ENCODE measurements around the gene MIGA2. TPM values are rescaled to one million over a fixed set of nuclear protein-coding genes. Genes with fewer than 3 reads are reported as not detected.

Gene MIGA2, protein sequence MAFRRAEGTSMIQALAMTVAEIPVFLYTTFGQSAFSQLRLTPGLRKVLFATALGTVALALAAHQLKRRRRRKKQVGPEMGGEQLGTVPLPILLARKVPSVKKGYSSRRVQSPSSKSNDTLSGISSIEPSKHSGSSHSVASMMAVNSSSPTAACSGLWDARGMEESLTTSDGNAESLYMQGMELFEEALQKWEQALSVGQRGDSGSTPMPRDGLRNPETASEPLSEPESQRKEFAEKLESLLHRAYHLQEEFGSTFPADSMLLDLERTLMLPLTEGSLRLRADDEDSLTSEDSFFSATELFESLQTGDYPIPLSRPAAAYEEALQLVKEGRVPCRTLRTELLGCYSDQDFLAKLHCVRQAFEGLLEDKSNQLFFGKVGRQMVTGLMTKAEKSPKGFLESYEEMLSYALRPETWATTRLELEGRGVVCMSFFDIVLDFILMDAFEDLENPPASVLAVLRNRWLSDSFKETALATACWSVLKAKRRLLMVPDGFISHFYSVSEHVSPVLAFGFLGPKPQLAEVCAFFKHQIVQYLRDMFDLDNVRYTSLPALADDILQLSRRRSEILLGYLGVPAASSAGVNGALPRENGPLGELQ
- total RNA-seq, result 23.6 and 27.3 TPM in 2 replicates

DNA sequence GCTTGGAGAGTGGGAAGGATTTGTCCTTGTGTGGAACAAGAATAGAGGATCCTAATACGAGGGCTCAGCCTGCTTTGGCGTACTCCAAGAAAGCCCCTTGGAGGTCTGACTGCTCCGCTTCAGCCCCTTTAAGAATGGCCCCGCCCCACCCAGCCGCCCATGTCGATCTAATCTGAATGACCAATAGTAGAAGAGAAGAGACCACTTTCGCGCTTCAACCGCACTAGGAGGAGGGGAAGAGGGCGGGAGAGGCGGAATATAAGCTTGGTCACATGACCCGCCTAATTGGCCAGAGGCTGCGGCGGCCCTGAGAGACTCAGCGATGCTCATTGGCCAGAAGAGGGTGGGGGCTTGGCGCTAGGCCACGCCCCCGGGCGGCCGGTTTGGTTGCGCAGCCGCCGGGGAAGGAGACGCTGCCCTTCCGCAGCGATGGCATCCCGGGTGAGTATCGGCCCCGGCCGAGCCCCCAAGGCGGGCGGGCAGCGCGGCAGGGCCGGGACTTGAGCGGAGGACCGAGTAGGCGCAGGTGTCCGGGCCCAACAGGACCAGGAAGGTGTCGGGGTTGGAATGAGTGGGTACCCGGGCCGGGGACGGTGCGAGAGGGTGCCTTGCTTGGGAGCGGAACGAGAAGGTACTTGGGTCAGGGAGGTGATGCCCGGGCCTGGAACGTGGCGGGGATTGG is at the start of gene MIGA2:
Gene MIGA2, plus strand, starts transcription at position 386 of the 682 bp plus-strand sequence. CDS start 3,969 bp downstream, outside the sequence.

DNA sequence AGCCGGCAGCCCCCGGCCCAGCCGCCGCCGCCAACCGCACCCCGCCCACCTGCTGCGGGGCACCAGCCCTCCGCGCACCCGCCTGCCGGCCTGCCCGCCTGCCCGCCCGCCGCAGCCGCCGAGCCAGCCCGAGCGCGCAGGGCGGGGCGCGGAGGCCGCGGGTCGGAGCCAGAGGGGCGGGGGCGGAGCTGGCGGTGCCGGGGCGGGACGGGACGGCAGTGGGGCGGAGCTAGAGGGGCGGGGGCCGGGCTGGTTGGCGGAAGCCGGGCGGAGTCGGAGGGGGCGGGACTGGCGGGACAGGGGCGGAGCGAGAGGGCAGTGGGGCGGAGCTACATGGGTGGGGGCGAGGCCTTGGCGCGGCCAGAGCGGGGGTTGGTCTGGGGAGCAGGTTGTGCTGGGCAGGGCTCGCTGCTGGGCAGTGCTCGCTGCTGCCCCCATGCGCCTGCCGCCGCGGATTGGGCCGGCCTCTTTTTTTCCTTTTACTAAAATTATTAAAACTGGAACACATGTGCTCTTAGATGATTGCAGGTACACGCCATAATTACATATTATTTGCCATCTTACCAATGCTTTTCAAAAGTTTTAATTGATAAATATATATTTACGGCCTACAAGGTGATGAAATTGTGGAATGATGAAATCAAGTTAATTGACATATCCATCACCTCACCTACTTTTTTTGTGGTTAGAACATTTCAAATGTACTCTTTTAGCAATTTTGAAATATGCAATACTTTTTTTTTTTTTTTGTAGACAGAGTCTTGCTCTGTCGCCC is 8.0 kb upstream of the MIGA2 start, which contains the start of gene SH3GLB2:
Gene SH3GLB2, minus strand, starts transcription at position 140 of the 775 bp plus-strand sequence. CDS start 177 bp downstream, outside the sequence.

DNA sequence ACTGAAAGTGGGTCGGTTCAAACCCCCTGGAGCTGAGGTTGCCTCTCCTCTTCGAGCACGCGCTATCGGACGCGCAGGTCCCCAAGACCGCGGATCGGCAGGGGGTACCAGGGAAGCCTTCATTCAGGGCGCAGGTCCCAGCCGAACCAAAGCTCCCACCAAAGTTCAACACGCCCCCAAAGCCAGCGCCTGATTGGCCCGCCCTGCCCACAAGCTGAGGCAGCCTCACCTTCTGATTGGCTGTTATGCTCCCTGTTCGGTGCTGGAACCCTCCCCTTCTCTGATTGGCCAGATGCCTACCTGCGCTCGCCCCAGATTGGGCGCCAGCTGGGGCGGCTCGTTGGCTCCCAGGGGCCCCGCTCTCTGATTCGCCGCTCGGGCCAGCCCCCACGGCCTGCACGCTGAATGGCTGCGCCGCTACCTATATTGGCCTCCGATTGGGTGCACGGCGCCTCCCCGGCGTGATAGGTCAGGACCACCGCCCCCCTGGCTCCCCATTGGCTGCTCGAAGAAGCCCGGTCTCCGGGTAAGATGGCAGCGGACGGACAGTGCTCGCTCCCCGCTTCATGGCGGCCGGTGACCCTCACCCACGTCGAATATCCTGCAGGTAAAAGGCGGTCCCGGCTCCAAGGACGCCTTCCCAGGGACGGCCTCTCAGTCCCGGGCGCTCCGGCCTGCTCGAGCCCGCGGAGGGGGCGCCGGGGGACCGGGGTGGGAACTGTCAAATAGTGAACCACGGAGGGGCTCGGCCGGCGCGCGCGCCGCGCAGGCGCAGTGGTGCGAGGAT is 44.4 kb downstream of the MIGA2 start, which contains the start of gene DOLPP1:
Gene DOLPP1, plus strand, starts transcription at position 511 of the 787 bp plus-strand sequence. Its CDS starts 21 bp downstream, at position 532.

DNA sequence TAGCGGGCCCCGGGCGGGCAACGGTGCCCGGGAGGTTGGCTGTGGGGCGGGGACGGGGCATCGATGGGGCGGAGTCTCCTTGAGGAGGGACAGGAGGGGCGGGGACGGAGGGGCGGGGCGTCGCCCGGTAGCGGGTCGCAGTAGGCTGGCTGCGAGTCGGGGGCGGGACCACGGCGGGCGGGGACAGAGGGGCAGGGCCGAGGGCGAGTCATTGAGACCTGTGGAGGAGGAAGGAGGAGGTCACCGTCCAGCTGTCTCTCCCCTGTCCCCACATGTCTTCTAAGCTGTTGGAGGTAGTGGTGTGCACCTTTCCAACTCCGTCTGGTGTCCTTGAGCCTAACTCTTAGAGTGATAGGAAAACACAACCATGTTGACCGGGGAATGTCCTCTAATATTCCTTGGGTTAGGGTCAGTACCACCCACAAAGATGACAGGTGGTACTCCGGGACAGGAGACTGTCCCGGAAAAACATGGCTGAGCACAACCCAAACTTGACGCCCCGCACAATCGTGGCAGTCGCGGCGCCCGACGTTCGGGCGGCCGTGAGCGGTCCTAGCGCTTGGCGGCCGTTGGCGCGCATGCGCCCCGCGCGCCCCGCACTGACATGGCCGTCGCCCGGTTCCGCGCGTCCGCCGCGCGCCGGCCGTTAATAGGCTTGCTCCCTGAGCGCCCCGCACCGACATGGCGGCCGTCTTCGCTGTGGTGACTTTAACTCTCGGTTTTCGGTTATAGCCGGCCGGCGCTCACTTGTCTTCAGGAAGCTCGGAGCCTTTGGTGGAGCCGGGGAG is 74.5 kb downstream of the MIGA2 start, which contains the start of the genes CRAT and PTPA:
Gene CRAT, minus strand, starts transcription at position 54 of the 788 bp plus-strand sequence. CDS start 284 bp downstream, outside the sequence.
Gene PTPA, plus strand, starts transcription at position 676 of the 788 bp plus-strand sequence. CDS start 186 bp downstream, outside the sequence.

Other genes with a start within 250 kb of the MIGA2 start
- 9.3 and 12.5 TPM in 2 replicates for gene TBC1D13, start 249.4 kb upstream of the MIGA2 start, total RNA-seq
- gene ENDOG, start 218.1 kb upstream of the MIGA2 start, total RNA-seq, result 14.9 and 35.1 TPM in 2 replicates
- 10.4 and 26.3 TPM in 2 replicates for gene SPOUT1, start 206.8 kb upstream of the MIGA2 start, total RNA-seq
- gene KYAT1, start 154.7 kb upstream of the MIGA2 start, total RNA-seq, result 5.4 and 8.4 TPM in 2 replicates
- gene LRRC8A, start 154.5 kb upstream of the MIGA2 start, total RNA-seq, result 30.2 and 63.1 TPM in 2 replicates
- 5.0 and 5.9 TPM in 2 replicates for gene PHYHD1, start 115.6 kb upstream of the MIGA2 start, total RNA-seq
- 24.0 and 35.3 TPM in 2 replicates for gene DOLK, start 89.0 kb upstream of the MIGA2 start, total RNA-seq
- 24.5 and 46.2 TPM in 2 replicates for gene NUP188, start 88.9 kb upstream of the MIGA2 start, total RNA-seq
- gene SH3GLB2, start 8.3 kb upstream of the MIGA2 start, total RNA-seq, result 26.3 and 33.3 TPM in 2 replicates
- 8.2 and 14.2 TPM in 2 replicates for gene DOLPP1, start 44.5 kb downstream of the MIGA2 start, total RNA-seq
- gene CRAT, start 74.2 kb downstream of the MIGA2 start, total RNA-seq, result 34.7 and 35.2 TPM in 2 replicates
- gene PTPA, start 74.8 kb downstream of the MIGA2 start, total RNA-seq, result 86.3 and 146 TPM in 2 replicates
- gene IER5L, start 141.6 kb downstream of the MIGA2 start, total RNA-seq, result 45.8 and 68.5 TPM in 2 replicates